ENCODE measurements around the gene CREB3L1.
A peak's percentile ranks its signal among the peaks of the same experiment; 100 is the strongest.
"Not testable (repeated sequence)": the region's sequence is repeated elsewhere in the genome, so short reads cannot be mapped to it uniquely, and the experiment has no call there.

Gene CREB3L1

DNA sequence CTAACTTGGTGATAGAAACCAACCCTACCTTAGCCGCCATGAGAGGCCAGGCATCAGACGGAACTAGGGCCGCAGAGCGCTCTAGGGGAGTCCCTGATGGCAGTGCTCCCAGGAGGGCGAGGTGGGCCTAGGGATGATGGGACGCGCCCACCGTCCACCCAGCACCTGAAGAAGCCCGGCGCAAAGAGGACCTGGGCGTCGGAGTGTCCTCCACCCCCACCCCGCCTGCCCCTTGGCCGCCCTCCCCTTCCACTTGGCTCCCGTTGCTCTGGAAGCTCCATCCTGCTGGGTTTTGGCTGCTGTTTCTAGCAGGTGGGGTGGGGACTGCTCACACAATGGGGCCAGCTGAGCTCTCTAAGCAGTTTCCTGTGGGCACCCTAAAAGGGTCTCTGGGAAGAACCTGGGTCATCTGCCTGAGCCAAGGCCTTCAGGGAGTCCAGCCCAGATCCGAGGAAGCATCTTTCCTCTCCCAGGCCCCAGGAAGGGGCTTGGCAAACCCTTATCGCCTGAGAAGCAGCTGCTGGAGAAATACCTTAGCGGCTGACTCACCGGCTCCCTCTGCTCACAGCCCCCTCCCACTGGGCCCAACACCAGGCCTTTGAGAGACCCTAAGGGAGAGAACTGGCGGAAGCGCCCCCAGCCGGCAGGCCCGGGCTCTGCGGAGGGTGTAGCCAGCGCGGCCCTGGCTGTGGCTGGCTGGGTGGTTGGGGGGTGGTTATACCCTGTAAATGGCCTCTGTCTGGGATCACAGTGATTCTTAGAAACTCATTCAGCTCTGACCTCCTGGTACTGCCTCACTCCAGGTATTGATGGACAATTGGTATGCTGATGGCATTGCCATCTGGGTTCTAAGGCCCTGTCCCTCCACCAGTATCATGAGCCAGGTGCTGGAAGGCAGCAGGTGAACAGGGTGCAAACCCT, 19.3 kb downstream of the CREB3L1 start:
- peak; percentile 97 for DNase-seq

DNA sequence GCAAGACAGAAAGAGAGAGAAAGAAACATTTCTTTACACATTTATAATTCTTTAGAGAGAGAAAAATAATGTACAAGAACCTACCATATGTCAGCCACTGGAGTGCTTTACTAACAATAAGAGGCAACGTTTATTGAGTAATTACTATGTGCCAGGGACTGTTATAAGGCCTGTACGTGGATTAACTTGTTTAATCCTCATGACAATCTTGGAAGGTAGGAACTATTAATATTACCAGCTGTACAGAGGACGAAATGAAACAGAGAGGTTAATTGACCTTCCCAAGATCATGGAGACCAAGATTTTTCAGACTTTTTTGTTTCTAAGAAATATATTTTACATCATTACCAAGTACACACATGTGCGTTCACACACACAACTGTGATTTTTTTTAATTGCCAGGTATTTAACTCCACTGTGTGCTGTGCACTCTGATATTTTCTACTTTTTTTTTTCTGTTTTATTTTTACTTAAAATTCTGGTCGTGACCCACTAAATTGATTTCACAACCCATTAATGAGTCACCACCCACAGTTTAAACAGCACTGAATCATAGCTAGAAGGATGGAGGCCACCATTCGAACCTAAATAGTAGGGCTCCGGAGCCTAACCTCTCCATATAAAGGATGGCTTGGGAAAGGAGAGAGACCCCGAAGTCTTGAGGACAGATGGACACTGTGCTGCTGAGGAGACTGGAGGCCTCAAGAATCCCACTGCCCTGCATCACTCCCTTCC, 21.4 kb downstream of the CREB3L1 start:
- peak; percentile 83 for DNase-seq

DNA sequence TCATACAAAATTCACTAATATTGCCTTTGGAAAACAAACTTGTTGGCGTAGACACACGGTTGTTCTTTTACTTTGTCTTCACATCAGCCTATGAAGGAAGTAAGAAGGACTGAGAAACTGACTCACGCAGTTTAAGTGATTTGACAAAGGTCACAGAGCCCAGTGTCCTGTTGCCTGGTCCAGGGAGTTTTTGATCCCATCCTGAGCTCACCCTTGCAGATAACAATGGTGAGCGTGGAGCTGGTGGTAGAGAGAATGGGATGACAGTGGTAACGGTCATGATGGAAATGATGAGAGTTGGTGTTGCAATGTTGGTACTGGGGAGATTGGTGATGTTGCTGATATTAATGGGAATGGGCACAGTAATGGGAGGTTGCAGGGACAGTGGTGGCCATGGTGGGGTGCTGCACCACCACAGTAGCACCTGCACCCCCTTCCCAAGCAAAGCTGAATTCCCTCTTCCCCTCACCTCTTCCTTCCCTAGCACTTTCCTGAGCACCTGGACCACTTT, 22.0 kb downstream of the CREB3L1 start:
- no peak for DNase-seq

DNA sequence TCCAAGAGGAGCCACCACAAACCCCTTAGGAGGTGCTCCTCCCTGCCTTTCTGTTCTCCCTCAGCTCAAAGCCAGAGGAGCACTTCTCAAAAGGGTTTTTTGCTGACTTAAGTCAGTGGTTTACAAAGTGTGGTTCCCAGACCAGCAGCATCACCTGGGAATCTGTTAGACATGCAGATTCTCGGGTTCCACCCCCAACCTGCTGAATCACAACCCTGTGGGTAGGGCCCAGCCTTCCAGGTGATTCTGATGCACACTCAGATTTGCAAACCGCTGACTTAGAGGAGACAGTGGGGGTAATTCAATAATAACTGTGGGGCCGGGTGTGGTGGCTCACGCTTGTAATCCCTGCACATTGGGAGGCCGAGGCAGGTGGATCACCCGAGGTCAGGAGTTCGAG, 22.8 kb downstream of the CREB3L1 start:
- DNase-seq: no peak

DNA sequence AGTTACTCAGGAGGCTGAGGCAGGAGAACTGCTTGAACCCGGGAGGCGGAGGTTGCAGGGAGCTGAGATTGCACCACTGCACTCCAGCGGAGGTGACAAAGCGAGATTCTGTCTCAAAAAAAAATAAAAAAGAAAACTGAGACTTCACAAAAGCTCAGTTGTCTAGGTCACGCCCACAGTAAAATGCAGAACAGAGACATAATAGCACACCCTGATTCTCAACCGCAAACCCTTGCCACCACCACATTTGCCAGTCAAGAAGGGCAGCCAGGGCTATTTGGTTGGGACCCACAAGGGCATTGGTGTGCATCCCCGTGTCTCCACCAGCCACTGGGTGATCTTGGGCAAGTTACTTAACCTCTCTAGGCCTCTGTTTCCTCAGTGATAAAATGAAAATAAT, 25.4 kb downstream of the CREB3L1 start:
- DNase-seq: no peak

DNA sequence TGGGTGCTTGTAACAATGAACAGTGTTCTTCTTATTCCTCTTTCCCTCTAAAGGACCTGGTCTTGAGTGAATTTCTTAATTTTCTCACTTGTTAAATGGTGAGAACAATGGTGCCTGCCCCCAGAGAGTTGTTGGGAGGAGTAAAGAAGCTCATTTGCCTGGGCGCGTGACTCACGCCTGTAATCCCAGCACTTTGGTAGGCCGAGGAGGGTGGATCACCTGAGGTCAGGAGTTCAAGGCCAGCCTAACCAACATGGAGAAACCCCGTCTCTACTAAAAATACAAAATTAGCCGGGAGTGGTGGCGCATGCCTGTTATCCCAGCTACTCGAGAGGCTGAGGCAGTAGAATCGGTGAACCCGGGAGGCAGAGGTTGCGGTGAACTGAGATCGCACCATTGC, 26.6 kb downstream of the CREB3L1 start:
- not testable (repeated sequence) for DNase-seq

DNA sequence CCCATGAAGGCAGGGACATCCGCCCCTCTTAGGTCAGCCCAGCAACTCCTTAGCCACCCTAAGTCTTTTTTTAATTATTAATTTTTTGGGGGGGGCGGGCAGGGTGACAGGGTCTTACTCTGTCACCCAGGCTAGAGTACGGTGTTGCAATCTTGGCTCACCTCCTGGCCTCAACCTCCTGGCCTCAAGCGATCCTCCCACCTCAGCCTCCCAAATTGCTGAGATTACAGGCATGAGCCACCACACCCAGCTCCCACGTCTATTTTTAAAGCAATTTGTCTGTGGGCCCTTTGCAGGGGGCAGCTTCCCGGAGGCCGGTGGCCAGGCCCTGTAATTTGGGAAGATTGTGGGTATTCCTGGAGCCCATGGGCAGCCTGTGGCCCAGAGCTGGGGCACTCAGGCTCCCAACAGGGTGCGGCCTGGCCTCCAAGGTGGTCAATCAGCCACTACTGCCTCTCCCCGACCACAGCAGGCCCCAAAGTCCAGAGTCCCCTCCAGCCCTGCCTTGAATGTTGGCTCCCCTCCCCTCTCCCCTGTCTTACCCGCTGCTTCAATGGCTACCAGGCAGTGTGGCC, 27.2 kb downstream of the CREB3L1 start:
- no peak for DNase-seq

DNA sequence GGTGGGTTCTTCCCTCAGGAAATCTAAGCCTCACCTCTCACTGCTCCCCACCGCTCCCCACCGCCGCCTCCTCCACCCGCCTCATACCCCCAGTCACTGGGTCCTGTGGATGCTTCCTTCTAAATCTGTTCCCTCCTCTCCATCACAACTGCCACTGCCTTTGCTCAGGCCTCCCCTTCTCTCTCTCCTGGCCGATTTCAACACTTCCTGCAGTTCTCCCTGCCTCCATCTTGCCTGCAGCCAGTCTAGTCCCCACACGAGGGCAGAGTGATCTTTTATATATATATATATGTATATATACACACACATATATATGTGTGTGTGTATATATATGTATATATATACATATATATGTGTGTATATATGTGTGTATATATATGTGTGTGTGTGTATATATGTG, 27.8 kb downstream of the CREB3L1 start:
- peak; percentile 69 for DNase-seq

DNA sequence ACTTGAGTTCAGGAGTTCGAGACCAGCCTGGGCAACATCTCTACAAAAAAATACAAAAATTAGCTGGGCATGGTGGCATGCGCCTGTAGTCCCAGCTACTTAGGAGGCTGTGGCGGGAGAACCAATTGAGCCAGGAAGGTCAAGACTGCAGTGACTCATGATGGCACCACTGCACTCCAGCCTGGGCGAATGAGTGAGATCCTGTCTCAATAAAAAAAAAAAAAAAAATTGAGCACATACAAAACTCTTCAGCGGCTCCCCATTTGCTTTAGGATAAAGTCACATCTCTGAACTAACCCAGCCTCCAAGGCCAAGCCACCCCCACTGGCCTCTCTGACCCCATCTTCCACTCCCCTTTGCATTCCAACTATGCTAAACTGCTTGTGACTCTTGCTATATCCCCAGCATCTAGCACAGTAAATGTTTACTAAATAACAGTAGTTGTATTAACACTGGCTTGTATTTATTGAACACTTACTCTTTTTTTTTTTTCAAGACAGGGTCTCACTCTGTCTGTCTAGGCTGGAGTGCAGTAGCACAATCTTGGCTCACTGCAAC, 28.9 kb downstream of the CREB3L1 start:
- DNase-seq: no peak

DNA sequence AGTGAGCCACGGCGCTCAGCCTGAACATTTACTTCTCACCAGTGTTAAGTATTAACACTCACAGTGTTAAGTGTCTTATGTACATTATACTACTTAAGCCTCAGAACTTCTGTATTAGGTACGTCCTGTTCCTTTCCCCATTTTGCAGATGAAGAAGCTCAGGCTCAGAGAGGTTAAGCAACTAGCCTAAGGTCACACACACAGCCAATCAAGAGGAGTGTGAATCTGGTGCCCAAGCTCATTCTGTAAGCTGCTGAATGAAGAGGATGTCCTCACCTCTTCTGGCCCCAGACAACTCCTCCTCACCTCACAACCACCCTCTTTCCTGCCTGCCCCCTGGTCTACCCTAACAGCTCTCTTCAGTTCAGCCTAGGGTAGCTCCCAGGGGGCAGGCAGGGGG, 29.9 kb downstream of the CREB3L1 start:
- DNase-seq: no peak

DNA sequence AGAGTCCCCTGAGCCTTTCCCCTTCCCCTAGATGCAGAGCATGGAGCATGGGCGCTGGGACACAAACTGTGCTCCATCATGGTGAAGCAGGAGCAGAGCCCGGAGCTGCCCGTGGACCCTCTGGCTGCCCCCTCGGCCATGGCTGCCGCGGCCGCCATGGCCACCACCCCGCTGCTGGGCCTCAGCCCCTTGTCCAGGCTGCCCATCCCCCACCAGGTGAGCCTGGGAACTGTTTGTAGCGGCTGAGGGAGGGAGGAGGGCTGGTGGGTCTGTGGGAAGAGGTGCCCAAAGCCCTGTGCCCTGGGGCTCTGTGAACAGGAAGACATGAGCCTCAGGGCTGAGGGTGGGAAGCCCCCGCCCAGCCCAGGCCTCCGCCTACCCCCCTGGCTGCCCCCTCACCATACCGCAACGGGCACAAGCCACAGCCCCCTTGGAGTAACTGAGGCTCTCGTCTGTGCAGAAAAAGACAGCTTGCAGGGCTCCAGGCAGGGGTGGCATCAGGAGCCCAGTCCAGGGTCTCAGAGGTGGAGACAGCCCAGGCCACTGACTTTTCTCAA, 30.4 kb downstream of the CREB3L1 start:
- no peak for DNase-seq

DNA sequence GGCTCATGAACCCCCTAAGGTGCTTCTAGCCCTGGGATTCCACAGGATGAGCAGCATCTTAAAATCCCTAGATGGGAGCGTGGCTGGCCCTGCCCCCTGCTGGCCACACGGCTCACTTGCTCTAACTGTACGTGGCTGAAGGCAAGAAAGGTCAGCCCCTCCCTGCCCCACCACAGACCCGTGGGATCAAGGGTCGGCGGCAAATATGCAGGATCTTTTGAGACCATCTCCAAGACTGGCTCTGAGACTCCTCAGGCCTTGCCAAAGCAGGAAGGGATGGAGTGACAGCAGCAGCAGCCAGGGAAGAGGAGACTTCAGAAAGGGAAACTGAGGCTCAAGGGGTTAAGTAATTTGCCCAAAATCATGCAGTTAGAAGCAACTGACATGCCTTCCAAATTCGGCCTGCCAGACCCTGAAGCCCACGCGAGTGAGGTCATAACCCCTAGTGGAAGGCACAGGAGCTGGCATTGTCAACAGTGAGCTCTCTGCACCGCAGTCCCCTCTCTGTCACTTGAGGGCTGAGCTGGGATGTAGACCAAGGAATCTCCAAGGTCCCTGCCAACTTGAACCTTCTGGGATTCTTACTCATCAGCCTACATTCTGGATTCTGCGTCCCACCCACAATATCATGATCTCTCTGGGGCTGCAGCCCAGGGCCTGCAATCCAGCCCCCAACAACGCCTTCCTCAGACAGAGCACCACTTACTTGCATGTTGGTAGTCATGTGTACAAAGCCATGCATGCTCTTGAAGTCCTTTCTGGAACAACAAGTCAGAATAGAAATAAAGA, 31.4 kb downstream of the CREB3L1 start:
- DNase-seq: peak; percentile 57

DNA sequence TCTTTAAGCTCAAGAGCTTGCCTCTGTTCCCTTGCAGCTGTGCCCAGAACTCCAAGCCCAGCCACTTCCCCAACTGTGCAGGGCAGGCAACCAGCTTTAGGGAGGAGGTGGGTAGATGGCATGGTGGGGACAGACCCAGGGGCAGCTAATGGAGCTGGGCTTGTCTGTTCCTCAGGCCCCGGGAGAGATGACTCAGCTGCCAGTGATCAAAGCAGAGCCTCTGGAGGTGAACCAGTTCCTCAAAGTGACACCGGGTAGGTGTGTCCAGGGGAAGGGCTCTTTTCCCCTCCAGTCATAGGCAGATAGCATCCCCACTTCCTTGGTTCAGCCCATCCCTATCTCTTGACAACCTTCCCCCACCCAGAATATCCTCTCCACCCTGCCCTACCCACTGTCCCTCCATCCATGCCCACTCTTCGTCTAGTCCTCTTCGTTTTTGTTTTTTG, 32.4 kb downstream of the CREB3L1 start:
- no peak for DNase-seq

DNA sequence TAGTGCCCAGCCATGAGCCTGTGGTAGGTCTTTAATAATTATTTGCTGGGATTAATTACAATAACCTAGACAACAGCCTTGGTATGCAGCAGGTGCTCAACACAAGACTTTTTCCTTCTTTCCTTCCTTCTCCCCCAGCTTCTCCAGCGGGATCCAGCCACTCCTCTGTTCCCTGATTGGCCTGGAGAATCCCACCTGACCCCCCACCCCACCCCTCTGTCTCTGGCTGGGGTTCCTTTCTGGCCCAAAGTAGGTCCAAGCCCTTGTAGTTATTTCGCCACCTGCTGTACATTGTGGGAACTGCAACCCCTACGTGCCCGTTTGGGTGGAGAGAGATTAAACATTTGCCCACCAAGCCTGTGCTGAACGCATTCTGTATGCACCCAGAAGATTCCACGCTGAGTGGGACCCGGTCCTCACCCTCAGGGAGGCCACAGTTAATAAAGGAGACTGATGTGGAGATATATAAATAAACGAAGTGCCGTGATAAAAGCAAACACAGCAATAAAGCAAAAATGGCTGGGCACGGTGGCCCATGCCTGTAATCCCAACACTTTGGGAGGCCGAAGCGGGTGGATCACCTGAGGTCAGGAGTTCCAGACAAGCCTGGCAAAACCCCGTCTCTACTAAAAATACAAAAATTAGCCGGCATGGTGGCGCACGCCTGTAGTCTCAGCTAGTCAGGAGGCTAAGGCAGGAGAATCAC, 37.7 kb downstream of the CREB3L1 start:
- peak; percentile 79 for DNase-seq

DNA sequence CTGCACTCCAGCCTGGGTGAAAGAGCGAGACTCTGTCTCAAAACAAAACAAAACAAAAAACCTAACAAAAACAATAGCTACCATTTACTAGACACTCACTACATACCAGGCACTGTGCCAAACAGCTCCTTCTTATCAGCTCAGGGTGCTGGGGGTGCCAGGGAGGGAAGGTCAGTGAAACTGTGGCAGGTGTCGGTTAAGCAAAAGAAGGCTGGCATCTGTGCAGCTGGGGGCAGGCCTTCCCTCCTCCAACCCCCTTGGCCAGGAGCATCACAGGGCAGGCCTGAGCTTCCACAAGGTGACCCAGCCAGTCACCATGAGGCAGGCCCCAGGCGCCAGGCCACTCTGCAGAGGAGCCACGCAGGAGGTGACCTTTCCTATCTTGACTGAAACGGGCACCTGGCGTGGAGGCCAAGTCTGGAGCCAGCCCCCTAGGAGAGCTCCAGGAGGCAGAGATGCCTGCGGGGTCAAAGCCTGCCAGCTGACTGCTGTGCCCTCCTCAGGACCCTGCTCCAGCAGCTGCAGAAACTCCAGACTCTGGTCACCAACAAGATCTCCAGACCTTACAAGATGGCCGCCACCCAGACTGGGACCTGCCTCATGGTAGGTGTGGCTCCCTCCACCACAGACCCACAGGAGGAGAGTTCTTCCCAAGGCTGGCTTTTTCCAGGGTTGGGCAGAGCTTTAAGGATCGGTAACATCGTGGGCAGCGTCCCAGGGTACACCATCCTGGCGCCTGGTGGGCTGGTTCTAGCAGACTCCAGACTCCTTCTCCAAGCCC, 38.5 kb downstream of the CREB3L1 start:
- no peak for DNase-seq

DNA sequence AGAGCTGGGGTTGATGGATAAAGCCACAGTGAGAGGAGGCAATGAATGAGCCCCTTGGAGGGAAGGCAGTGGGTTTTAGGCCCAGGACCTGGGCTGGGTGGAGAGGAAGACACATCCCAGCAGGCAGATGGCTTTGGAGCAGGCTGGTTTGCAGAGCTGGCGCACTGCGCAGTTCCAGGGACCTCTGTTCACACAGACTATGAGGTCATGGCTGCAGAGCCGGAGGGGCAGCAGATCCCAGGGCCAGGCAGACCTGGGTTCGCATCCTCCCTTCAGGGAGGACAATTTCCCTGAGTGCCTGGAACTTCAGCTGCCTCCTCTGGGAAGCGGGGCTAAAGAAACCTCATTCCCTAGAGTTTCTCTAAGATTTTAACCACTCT, 41.6 kb downstream of the CREB3L1 start:
- DNase-seq: no peak

DNA sequence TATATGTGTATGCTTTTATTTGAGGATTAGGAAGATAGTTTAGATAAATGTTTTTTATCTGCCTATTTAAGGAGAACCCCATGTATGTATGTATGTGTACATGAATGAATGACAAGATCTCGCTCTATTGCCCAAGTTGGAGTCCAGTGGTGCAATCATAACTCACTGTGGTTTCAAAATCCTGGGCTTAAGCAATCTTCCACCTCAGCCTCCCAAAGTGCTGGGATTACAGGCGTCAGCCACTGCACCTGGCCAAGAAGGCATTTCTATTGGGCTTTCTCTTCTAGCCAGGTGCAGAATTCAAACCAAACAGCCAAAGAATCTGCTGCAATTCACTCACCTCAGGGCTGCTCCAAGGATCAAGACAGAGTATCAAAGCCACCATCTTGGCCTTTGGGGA, 44.3 kb downstream of the CREB3L1 start:
- no peak for DNase-seq

DNA sequence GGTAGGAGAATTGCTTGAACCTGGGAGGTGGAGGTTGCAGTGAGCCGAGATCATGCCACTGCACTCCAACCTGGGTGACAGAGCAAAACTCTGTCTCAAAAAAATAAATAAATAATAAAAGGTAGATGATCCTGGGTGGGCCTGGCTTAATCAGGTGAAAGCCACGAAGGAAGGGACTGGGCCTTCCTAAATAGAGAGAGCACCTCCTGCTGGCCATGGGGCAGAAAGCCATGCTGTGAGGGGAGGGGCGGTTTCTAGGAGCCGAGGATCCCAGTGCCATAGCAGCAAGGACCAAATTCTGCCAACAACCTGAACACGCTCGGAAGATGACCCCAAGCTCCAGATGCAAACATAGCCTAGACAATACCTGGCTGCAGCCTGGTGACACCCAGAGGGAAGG, 45.3 kb downstream of the CREB3L1 start:
- peak; percentile 65 for DNase-seq

DNA sequence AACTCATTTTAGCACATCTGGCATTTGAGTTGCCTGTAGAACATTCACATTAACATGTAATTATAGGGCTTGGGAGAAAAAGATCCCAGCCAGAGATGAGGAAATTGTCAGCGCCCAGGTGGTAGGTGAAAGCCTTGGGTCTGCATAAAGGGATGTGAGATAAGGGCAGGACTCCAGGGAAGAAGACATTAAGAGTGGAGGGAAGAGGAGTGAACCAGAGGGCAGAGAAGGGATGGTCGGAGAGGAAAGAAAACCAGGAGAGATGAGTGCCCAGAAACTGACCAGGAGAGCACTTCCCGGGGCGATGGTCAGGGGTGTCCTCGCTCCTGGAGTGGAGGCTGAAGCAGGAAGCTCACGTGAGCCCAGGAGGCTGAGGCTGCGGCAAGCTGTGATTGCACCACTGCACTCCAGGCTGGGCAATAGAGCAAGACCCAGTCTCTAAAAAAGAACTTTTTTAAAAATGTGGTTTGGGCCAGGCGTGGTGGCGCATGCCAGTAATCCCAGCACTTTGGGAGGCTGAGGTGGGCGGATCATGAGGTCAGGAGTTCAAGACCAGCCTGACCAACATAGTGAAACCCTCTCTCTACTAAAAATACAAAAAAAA, 49.5 kb downstream of the CREB3L1 start:
- no peak for DNase-seq

DNA sequence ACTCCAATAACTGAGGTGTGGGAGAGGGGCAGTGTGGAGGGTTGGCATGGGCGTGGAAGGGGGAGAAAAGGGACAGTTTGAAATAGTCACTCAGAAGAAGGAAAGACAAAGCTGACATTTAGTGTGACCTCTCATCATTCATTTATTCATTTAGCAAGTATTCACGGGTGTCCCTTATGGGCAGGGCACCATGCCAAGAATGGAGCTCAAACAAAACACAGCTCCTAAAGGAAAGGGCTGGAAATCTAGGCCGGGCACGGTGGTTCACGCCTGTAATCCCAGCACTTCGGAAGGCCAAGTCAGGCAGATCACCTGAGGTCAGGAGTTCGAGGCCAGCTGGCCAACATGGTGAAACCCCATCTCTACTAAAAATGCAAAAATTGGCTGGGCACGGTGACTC, 50.4 kb downstream of the CREB3L1 start:
- peak; percentile 47 for DNase-seq
